GM12892 (cell line): ENCODE measurements around the gene TMCC2.
A peak's percentile ranks its signal among the peaks of the same experiment; 100 is the strongest.

Source experiments
- DNase-seq: peaks from one replicate; pipeline ENCODE4 v3.0.0; 2011; ENCODE audit not compliant: insufficient read length
- FAIRE-seq: peaks from 2 replicates; lab custom pipeline; 2011; peaks lifted over from hg19 to GRCh38; lab: Jason Lieb, UNC
- POLR2A ChIP-seq: IDR thresholded peaks from 2 replicates; pipeline ENCODE4 v1.6.1; 2011; ENCODE audit warnings: low read depth, low read length, control low read depth
- POLR2AphosphoS5 ChIP-seq: IDR thresholded peaks from 2 replicates; pipeline ENCODE4 v1.6.1; 2011; ENCODE audit warnings: low read depth, low read length, control low read depth
- TAF1 ChIP-seq: IDR thresholded peaks from 2 replicates; pipeline ENCODE4 v1.6.1; 2011; ENCODE audit warnings: low read depth, mild to moderate bottlenecking, control low read depth, low read length, borderline replicate concordance

TMCC2 gene

DNA sequence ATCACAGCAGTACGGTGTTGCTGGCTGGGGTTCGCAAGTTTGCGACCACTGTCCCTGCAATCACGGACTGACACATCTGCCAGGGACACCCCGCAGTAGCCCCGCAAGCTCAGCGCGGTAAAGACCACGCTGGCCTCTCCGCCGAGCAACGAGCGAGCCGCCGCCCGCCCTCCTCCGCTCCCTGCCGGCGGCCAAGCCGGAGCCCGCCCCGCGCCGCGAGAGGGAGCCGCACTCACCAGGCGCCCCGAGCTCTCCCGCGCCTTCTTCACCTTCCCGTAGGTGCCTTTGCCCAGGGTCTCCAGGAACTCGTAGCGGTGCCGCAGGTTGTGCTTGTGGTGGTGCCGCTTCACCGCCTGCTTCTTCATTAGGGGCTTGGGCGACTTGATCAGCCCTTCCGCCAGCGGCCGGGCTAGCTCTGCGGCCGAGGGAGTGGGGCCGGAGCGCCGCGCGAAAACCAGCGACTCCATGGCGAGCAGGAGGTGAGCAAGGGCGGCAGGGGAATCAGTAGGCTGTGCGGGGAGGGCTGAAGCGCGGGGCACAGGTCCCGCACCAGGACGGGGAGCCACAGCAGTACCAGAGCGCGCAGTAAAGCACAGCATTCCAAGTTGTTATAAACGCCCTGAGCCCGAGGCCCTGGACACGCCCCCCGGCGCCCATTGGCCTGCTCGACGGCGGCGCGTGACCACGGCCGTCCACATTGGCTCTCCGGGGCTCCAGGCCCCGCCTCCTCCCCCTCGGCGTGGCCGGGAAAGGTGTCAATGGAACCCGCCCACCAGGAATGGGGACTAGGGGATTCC is 93.6 kb downstream of the TMCC2 start, which contains the start of gene NUAK2:
TSS of gene NUAK2 (minus strand) at position 584 of the 797 bp plus-strand sequence. CDS start at position 467, 117 bp downstream.
- FAIRE-seq (peak; percentile 83), DNase-seq (peak; percentile 69)

GRCh38 chr1:205321959-205322283 is 94.2 kb downstream of the TMCC2 start:
- no peak for TF ChIP-seq TAF1
- TF ChIP-seq POLR2AphosphoS5 = no peak
- TF ChIP-seq POLR2A = no peak
- FAIRE-seq (no peak), DNase-seq (no peak)

More for the DNA sequence above, 93.6 kb downstream of the TMCC2 start, which contains the start of gene NUAK2:
- TF ChIP-seq POLR2A (peak; percentile 63; the same call in 1 of the 2 replicates), TAF1 (no peak), POLR2AphosphoS5 (0 out of 2 replicates have a peak, but pooled peaks have one; percentile 47)
